Dedifferentiated amniotic fluid mesenchymal stem cell (primary cell): Measurements from ENCODE around the gene POPDC2.

Source experiments
- DNase-seq: peaks from one replicate; pipeline ENCODE4 v3.0.0-alpha.2; 2016; ENCODE audit errors: extremely low spot score

The POPDC2 gene

DNA sequence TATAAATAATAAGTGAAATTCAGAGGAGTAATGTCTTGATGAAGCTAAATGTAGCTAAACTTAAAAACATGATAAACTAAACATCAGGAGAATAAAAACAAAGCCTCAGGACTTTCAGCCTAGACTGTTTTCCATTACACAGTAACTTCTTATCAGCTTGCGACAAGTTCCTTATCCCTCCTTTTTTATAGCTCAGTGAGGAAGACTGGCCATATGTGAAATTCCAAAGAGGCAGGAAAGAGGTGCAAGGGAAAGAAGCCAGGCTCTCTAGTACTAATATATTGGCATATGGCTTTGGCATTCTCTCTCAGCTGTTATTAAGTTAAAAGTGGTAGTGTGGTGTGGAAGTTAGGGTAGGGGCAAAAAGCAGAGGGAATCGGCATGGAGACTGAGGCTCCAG, 12.4 kb upstream of the POPDC2 start:
- DNase-seq = no peak

DNA sequence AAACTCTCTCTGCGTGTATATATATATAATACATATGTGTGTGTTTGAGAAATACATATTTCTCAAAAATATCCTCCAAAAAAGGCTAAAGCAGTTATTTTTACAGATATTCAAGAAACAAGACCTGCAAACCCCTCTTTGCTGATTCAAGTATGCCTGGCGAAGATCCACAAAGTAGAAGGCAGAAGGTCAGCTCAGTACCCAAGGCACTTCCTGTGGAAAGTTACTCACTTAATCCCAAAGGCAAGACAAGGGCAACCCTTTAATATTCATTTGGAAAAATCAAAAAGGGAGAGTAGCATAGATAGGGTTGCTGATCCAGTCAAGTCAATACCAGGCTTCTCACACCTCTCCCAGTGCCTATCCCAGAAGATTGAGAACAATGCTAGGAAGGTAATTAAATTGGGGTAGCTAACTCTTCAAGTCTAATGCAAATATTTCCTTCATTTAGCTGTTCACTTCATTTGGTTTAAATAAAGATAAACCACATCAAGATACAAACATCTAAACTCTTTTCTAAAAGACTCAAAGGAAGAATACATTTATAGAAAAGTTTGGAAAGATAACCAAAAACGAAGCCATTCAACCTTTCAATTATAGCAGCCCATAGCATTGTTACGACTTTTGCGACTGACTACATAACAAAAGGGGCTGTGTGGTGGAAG, 9.6 kb upstream of the POPDC2 start:
- no peak for DNase-seq

DNA sequence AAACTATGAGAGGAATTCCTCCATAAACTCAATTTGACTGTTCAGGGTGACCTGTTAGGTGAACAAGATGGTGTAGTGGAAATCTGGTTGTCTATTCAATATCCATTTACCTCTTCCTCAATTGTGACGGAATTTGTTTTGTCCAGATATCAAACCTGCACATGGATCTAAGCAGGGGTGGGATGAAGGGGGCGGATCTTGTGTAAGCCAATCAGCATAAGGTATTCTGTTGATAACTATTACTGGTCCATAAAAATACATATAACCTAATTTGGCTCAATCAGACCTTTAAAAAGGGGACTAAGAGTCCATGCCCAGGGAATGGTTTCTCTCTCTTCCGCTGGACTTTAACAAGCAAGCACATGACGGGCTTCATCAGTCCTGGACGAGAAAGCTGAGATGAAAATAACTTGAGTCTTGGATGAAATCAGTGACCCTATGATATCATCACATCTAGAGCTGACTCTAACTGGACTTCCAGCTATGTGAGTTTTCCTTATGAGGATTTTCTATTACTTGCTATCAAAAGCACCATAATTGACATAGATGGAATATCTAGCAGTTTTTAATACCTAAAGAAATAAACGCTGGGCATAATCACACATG, 5.7 kb upstream of the POPDC2 start:
- no peak for DNase-seq

DNA sequence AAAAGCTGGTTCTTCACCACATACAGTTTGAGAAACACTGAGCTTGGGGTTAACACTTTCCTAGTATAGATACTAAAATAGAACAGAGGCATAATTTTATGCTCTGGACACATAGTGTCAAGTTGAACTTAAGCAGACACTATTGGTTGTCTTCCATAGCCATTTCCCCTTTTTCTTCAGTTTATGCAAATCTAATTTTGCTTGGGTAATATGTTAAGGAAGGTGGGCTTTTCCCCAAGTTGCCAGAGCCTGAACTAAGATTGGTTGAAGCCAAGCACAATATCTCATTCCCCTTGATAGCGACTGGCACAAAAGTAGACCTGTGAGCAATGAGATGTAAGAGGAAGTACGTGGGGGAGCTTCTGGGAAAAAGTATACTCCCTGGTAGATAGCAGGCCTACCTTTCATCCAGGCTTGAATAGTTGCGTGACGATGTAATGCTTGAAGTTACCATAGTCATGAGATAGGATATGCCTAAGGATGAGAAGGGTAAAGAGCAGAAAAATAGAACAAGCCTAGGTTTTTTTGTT, 4.5 kb upstream of the POPDC2 start:
- DNase-seq = no peak

DNA sequence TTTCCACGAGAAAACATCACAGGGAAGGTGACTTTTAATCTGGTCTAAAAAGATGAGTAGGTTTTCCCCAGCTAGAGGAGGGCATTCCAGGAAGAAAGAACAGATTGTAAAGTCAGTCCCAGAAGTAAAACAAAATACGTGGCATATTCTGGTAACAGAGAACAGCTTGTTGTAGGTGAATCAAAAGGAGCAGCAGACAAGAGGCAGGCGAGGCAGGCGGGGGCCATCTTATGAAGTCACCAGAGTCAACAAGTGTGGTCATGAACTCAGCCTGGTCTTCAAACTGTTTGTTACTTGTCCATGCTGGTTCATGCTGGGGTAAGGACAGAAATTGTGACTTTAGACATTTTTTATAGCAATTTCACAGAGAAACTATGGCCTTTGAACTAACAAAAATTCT, 4.0 kb upstream of the POPDC2 start:
- no peak for DNase-seq

DNA sequence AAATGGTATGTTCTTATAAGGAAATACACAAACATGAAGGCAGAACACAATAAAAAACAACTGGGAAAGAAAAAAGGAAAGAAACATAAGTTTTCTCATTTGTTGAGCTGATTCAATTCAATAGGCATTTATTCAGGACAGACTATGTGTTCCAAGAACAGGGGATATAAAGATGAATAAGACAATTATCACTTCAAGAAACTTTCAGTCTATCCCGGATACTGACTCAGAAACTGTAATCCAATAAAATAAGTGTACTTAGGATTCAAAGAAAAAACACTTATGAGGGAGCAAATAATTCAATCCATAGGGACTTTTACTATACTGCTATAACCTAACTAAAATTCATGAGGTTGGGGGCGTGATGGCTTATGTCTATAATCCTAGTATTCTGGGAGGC, 3.5 kb upstream of the POPDC2 start:
- no peak for DNase-seq

DNA sequence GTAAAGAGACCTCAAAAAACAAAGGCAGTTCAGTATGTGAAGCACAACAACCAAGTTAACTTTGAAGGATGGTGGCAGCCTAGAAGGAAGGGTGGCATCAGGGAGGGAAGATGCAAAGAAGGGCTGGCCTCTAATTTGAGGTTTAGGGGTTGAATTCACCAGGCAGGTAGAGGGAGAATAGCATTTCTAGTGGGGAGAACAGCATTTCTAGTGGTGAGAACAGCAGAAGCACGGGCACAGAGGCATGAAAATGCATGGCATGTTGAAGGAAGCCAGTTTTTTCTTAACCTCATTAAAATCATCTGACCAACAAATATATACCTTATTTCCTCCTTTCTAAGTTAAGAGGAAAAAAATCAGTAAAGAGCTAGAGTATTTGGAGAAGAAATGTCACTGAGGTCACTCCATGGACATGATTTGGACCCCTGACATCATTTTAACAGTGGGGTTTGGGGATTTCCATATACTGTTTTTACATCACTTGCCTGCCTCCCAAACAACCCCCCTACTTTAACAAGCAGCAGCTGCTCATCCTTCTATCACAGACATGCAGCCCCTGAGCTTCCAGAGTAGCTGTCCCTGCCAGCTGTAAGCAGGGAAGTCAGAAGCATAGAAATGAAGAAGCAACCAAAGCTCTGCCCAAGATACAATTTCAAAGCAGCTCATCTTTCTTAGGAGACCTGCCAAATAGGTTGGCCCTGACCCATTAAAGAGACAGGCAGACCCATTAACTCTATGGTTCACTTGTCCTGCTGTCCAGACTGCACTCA, 2.4 kb upstream of the POPDC2 start:
- no peak for DNase-seq

DNA sequence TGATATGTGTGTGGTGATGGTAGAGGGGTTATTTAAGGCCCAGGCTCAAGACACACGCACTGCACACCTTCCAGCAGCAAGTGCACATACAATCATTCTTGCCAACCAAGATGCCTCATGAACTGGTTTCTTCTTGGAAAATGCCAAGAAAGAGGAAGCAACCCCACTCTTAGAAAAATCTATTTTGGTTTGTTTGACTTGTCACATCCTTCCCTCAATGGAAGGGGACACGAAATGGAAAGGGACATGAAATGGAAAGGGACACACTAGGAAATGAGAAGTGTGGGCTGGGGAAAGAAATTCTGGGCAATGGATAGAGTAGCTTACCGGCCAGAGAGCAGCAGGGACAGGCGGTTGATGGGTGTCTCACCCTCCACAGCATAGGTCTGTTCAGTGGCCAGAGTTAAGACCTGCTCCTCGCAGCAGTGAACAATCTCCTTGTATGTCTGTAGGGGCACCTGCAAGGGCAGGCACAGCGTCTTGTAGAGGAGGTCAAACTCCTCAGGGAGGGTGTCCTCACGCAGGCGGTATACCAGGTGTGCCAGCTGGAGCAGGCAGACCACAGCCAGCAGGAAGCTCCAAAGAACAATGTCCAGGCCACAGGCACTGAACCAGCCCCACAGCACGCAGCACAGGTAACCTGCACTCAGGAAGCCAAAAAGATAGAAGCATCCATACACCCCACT, 640 bp downstream of the POPDC2 start:
- no peak for DNase-seq

DNA sequence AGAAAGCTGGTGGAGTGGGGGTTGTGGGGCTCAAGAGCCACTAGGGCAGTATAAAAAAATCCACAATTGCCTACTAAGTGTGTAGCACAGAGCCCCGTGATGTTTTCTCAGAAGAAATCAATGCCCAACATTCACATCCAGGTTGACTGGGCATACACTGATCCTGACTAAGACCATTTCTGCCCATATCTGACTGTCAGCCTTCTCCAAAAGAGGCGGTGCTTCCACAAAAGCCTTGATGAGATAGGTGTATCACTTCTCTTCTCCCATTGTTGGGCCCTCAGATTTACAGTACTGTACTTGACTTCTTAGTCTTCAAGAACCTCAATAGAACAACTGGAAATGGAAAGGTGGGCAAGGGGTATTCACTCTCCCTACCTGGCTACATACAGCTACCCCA, 1.4 kb downstream of the POPDC2 start:
- DNase-seq = no peak

DNA sequence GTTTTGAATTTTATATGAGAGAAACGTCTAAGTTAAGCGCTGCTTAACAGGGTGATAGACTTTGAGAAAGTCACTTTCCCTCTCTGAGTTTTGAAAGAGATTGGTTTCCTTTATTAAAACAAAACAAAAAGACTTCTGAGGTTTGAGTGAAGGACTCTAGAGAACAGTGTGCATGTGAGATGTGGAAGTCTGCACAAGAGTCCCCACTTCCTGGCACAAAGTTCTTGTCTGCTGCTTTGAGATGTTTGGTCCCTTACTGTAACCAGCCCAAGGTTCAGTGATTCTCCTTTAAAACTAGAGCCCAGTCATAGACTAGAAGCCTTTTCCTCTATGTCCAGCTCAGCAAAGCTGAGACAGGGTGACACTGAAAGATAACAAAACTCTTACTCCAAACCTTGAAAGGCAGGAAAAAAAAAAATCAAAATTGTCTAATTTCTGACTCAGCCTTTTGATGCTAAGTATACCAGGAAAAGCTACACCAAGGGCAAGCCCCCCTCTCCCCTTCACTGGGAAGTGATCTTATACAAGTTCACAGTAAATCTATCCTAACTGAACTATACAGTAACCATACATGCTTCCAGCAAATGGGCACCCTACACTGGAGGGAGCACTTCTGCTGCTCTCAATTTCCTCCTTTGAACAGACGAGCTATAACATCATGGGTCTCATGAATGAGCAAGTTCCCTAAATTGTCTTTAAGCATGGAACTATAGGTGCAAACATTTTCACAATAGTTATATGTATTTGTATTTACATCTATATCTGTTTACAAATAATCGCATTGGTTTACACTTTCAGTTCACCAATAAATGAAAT, 2.3 kb downstream of the POPDC2 start:
- DNase-seq = no peak

DNA sequence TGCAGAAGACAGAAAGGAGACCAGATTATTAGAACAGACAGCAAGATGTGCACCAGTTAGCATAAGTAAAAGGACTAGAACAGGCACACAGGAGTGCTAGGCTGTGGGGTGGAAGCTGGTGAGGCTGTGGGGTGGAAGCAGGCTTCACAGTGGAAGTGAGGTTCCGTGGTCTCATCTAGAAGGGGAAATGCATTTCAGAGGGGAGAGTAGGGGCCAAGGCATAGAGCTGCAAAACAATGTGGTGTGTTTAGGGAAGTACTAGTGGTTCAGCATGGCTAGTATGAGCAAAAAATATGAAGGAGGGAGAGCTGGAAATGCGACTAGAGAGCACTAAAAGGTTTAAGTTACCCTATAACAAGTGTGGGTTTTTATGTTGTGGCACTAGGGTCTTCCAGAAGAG, 6.5 kb downstream of the POPDC2 start:
- no peak for DNase-seq

DNA sequence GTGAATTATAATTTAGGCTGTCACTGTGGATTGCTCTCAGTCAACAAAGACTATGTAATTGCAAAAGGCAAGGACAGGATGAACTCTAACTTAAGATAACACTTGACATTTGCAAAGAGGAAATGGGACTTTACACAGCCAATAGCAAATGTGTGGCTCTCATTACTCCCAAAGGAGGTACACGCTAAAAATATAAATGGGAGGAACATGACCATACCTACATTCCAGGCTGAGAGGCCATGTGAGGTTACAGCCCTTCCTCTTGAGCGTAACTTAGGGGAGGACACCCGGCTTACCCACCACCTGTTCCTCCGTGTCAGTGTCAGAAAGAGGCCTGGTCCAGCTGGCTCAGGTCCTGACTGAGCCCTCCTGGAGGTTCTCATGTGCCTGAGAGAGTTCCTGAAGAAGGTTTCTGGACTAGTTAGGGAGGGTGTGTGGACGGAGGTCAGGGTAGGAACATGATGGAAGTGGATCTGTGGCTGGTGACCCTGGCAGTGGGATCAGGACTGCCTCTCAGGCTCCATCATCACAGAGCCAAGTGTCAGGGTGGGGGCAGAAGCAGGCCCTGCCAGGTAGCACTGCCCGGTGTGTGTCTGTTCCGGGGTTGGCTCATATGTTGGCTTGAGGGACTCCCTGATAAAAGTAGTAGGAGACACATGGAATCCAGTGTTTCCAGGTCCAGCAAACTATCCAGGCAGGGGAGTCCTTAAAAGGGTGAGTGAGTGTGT, 7.9 kb downstream of the POPDC2 start:
- no peak for DNase-seq

DNA sequence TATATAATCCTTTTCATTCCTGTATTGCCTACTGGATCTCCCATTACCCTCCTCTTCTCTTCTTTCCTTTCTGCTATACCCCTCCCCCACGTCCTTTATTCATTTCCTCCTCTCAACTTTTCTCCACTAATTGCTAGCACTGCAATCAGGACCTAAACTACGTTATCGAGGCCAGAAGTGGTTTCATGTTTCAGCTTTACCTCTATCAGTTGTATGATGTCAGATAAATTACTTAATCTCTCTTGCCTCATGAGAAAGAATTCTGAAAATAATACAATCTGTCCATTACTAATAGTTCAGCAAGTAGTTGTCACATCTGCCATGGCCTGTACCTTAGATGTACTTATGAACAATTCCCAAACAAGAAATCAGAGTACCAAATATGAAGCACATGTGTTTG, 10.6 kb downstream of the POPDC2 start:
- DNase-seq = no peak

DNA sequence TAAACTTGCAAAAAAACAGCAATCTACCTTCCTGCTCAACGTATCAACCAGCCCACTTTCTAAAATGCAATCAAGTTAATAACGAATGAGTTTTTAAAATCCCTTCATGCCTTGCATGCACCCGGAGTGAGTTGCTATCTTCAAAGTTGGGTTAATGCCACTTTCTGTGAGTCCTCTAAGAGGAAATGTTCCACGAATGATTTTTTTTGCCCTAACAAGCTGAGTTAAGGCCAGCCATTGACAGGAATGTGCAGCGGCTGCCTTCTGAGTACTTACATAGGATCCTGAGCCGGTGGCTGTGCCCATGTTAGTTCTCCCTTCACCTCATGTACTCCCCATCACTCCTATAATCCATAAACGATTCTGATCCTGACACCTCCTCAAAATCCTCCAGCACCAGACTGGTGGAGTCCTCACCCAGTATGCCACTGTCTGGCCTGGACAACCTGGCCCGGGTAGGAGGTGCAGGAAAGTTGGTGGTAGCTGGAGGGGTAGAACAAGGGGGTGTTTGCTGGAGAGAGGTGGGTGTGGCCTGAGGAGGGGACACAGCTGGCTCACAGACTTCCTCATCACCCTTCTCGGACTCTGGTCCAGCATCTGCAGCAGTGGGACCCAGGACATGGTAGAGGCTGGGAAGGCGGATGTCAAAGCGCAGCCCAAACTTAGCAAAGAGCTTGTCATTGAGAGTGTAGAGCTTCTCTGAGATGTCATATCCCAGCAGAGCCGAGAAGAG, 12.4 kb downstream of the POPDC2 start:
- DNase-seq = no peak

DNA sequence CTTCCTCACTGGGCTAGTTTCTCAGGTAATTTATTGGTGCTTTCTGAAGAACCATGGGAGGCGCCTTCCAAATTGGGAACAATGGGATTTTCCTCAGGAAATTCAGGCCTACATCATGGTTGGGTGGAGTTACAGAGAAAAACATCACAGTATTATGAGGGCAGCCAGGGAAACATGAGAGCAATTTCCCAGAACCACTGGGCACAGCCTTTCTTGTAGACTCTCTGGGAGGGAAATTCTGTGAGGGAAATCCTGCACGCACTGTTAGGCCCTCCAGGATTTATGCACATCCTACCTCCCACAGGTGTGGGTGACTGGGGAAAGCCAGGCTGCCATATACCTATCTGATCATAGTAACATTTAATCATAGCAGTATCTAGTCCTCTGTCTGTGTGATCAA, 13.2 kb downstream of the POPDC2 start:
- DNase-seq = no peak

DNA sequence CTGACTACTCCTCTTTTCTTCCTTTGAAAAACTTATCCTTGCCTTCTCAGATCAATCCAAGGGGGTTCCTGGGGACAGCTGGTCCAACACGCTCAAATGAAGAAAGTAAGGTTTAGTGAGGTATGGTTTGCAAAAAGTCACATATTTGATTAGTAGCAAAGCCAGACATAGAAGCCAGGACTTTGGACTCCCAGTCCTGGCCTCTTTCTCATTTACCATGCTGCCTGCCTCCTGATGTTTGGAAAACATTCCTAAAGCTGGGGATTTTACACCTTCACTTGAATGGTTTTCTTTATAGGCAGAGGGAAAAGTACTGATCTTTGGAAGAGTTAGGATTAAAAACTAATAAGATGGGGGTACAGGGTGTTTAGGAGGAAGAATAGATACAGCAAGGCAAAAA, 14.6 kb downstream of the POPDC2 start:
- no peak for DNase-seq

DNA sequence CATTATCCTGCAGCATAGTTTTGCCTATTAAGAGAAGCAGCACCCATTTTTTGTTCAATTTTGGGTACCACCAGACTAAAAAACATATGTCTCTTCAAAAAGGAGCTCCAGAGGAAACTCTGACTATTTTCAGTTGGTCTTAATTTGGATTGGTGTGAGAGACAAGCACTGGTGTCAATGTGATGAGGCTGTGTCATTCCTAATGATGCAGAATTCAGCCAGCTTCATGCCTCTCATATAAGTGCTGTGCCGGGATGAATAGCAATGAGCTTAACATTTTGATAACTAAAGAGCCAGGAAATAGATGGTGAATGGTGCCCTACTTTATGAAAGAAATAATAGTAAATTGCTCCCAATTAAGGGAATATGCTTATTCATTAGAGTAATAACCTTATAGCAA, 15.9 kb downstream of the POPDC2 start:
- no peak for DNase-seq

DNA sequence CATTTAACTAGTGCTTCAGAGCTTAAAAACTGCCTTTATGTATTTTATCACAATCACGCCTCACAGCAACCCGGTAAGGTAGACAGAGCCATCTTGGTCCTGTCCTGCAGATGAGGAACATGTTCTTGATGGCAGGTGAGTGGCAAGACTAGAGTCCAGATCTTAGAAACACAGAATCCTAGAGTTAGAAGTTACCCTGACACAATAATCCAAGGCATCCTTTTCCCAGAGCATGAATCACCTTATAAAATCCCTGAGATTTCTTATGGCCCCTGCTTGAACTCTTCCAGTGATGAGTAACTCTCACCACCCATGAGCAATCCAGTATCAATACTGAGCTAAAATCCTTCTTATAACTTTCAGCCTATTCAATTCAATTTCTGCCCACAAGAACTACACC, 16.9 kb downstream of the POPDC2 start:
- DNase-seq = peak; percentile 31

DNA sequence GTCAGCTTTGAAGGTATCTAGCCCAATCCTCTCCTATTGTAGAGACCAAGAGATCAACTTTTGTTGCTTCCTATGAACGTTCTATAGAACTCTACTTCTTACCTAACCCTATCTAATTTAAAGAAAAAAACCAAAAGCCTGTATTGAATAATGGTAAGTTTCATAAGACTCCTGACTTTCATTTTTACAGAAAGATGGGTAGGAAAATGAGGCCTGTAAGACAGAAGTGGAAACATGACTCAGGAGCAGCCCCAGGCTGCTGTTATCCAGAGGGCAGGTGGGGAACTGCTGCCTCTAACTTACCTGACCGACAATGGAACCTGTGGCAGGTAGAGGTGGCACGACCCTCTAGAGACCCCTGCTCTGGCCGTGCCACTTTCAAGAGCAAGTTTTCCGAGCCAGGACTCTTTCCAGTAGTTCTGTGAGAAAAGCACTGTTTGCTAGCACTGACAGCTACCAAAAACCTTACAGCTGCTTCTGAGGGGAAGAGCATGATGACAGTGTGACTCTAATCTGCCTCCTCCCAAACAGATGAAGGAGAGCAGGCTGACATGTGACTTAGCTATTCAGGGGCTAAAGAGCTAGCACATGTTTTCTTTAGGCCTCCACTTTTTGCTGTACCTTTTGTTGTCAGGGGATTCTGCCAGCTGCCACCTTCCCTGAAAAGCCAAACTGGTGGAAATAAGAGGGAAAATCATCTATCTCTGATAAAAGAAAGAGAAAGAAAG, 17.5 kb downstream of the POPDC2 start:
- DNase-seq = no peak

DNA sequence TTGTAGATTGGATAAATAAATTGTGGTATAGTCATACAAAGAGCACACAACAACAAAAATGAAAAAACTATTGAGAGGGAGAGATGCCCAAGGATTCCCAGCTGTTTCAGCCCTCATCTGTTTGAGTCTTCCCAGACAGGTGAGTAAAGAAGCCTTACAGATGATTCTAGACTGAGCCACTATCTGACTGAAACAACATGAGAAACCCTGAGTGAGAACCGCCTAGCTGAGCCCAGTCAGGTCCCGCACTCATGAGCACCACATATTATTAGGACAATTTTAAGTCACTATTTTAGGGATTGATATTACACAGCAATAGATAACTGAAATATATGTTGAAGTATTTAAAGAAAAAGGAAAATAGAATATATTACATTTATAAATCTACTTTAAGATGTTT, 19.0 kb downstream of the POPDC2 start:
- DNase-seq = no peak
